ENCODE data around the gene NRIP2.

The NRIP2 gene

GRCh38 chr12:2844786-2845185 is 10.0 kb upstream of the NRIP2 start:
- DNase-seq, result no peak

- no peak for DNase-seq
Measured at GRCh38 chr12:2842948-2843347, 8.1 kb upstream of the NRIP2 start.

- DNase-seq, result peak; percentile 79
Measured at GRCh38 chr12:2841056-2841650, 6.3 kb upstream of the NRIP2 start.

GRCh38 chr12:2836574-2836973 is 1.7 kb upstream of the NRIP2 start:
- DNase-seq, result no peak

- DNase-seq, result no peak
Measured at GRCh38 chr12:2835691-2836403, 1.0 kb upstream of the NRIP2 start.

- DNase-seq, result no peak
Measured at GRCh38 chr12:2833810-2834209, 1.0 kb downstream of the NRIP2 start.

- no peak for DNase-seq
Measured at GRCh38 chr12:2833327-2833726, 1.5 kb downstream of the NRIP2 start.

GRCh38 chr12:2832550-2833127 is 2.2 kb downstream of the NRIP2 start:
- no peak for DNase-seq

- DNase-seq, result no peak
Measured at GRCh38 chr12:2829275-2829674, 5.6 kb downstream of the NRIP2 start.

GRCh38 chr12:2826721-2827515 is 7.9 kb downstream of the NRIP2 start:
- no peak for DNase-seq

GRCh38 chr12:2826036-2826435 is 8.8 kb downstream of the NRIP2 start:
- DNase-seq, result no peak

- DNase-seq, result no peak
Measured at GRCh38 chr12:2825132-2825531, 9.7 kb downstream of the NRIP2 start.

- DNase-seq, result no peak
Measured at GRCh38 chr12:2824541-2824940, 10.3 kb downstream of the NRIP2 start.

GRCh38 chr12:2823483-2823882 is 11.4 kb downstream of the NRIP2 start:
- DNase-seq, result no peak

- no peak for DNase-seq
Measured at GRCh38 chr12:2820432-2820831, 14.4 kb downstream of the NRIP2 start.

- DNase-seq, result no peak
Measured at GRCh38 chr12:2819810-2820209, 15.0 kb downstream of the NRIP2 start.

- peak; percentile 94 for DNase-seq
Measured at GRCh38 chr12:2813214-2814185, 21.3 kb downstream of the NRIP2 start.

- peak; percentile 100 for DNase-seq
Measured at GRCh38 chr12:2812290-2813213, 22.3 kb downstream of the NRIP2 start, which contains the start of gene ITFG2. Gene ITFG2 (plus strand): TSS chr12:2812668. CDS start chr12:2812761, 93 bp downstream.

GRCh38 chr12:2811801-2812200 is 23.0 kb downstream of the NRIP2 start:
- no peak for DNase-seq

- peak; percentile 12 for DNase-seq
Measured at GRCh38 chr12:2806700-2807099, 28.1 kb downstream of the NRIP2 start.

- no peak for DNase-seq
Measured at GRCh38 chr12:2805143-2805520, 29.7 kb downstream of the NRIP2 start.

Data from hematopoietic multipotent progenitor cell treated with erythropoietin and hydrocortisone succinate and interleukin-3 and kit ligand, for 4 days (in vitro differentiated cells).